ENCODE measurements around the gene LAMC2.

The LAMC2 gene

DNA sequence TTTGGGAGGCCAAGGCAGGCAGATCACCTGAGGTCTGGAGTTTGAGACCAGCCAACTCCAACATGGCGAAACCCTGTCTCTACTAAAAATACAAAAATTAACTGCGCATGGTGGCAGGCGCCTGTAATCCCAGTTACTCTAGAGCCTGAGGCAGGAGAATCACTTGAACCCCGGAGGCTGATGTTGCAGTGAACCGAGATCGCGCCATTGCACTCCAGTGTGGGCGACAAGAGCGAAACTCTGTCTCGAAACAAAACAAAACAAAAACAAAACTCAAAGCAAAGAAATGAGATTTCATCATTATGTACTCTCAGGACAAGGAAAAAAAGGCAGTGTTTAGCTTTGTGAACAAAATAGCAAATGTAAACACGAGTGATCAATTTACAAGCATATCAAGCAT lies 61.0 kb downstream of the LAMC2 start:
- TF ChIP-seq EGR1 (IDR thresholded peaks at IDR 0.05) (no peak), NFIC (IDR thresholded peaks at IDR 0.05) (no peak), TEAD4 (IDR thresholded peaks at IDR 0.05) (no peak), EP300 (IDR thresholded peaks at IDR 0.05; ENCODE audit: borderline replicate concordance) (no peak), YY1 (IDR thresholded peaks at IDR 0.05; ENCODE audit: low read depth) (no peak), CREB1 (IDR thresholded peaks at IDR 0.05; ENCODE audit: low read depth) (no peak), TAF1 (IDR thresholded peaks at IDR 0.05; ENCODE audit: low read depth) (no peak)
- TF ChIP-seq, protein P1, sequence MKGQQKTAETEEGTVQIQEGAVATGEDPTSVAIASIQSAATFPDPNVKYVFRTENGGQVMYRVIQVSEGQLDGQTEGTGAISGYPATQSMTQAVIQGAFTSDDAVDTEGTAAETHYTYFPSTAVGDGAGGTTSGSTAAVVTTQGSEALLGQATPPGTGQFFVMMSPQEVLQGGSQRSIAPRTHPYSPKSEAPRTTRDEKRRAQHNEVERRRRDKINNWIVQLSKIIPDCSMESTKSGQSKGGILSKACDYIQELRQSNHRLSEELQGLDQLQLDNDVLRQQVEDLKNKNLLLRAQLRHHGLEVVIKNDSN (IDR thresholded peaks at IDR 0.05): no peak
- TF ChIP-seq, protein P2, sequence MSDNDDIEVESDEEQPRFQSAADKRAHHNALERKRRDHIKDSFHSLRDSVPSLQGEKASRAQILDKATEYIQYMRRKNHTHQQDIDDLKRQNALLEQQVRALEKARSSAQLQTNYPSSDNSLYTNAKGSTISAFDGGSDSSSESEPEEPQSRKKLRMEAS (IDR thresholded peaks at IDR 0.05): no peak

DNA sequence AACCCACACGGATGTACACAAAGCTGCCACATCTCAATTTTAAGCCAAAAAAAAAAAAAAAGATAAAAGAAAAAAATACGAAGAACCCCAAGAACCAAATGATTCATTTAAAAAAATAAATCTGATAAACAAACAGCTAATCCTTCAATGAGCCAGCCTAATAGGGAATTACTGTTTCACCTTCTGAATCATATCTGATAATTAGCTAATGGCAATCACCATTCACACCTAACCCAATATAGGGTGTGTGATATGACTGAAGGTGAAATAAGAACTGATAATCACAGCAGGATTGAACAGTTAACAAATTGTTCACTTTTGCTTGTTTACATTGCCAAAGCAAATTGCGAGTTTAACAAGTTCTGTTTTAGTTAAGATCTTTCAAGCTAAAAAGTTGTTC lies 61.4 kb downstream of the LAMC2 start:
- TF ChIP-seq YY1 (IDR thresholded peaks at IDR 0.05; ENCODE audit: low read depth) (no peak), EP300 (IDR thresholded peaks at IDR 0.05; ENCODE audit: borderline replicate concordance) (no peak), RAD21 (IDR thresholded peaks at IDR 0.05; ENCODE audit: low read depth) (no peak), EGR1 (IDR thresholded peaks at IDR 0.05) (no peak), CREB1 (IDR thresholded peaks at IDR 0.05; ENCODE audit: low read depth) (no peak), FOXM1 (IDR thresholded peaks at IDR 0.05; ENCODE audit: borderline replicate concordance, low read depth) (no peak), TAF1 (IDR thresholded peaks at IDR 0.05; ENCODE audit: low read depth) (no peak), TCF12 (IDR thresholded peaks at IDR 0.05; ENCODE audit: low read depth) (no peak), NFIC (IDR thresholded peaks at IDR 0.05) (no peak), TEAD4 (IDR thresholded peaks at IDR 0.05) (no peak), ZBTB7A (IDR thresholded peaks at IDR 0.05; ENCODE audit: low read depth) (no peak), CEBPB (IDR thresholded peaks at IDR 0.05) (no peak)
- TF ChIP-seq, protein P3, sequence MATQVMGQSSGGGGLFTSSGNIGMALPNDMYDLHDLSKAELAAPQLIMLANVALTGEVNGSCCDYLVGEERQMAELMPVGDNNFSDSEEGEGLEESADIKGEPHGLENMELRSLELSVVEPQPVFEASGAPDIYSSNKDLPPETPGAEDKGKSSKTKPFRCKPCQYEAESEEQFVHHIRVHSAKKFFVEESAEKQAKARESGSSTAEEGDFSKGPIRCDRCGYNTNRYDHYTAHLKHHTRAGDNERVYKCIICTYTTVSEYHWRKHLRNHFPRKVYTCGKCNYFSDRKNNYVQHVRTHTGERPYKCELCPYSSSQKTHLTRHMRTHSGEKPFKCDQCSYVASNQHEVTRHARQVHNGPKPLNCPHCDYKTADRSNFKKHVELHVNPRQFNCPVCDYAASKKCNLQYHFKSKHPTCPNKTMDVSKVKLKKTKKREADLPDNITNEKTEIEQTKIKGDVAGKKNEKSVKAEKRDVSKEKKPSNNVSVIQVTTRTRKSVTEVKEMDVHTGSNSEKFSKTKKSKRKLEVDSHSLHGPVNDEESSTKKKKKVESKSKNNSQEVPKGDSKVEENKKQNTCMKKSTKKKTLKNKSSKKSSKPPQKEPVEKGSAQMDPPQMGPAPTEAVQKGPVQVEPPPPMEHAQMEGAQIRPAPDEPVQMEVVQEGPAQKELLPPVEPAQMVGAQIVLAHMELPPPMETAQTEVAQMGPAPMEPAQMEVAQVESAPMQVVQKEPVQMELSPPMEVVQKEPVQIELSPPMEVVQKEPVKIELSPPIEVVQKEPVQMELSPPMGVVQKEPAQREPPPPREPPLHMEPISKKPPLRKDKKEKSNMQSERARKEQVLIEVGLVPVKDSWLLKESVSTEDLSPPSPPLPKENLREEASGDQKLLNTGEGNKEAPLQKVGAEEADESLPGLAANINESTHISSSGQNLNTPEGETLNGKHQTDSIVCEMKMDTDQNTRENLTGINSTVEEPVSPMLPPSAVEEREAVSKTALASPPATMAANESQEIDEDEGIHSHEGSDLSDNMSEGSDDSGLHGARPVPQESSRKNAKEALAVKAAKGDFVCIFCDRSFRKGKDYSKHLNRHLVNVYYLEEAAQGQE (IDR thresholded peaks at IDR 0.05; ENCODE audit: low read depth): no peak
- TF ChIP-seq, protein P1 (IDR thresholded peaks at IDR 0.05): no peak
- TF ChIP-seq, protein P2 (IDR thresholded peaks at IDR 0.05): no peak

DNA sequence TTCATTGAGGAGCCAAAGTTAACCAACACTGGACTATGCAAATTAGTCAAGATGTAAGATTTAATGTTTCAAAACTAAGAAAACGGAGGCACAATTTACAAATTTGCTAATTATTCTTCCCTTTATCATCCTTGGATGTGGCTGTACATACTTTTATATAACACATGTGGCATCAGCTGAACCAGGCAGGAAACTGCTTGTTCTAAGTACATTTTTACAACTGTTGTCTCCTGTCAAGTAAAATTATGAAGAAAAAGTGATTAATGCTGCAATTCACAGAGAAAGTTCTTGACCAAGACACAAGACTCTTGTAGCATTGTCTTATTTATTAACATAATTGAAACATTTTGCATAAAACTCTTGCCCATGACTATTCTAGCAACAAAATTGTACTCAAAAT lies 61.9 kb downstream of the LAMC2 start:
- TF ChIP-seq, protein P2 (IDR thresholded peaks at IDR 0.05): no peak
- TF ChIP-seq TEAD4 (IDR thresholded peaks at IDR 0.05) (no peak), EGR1 (IDR thresholded peaks at IDR 0.05) (no peak), YY1 (IDR thresholded peaks at IDR 0.05; ENCODE audit: low read depth) (no peak), FOXM1 (IDR thresholded peaks at IDR 0.05; ENCODE audit: borderline replicate concordance, low read depth) (no peak), EP300 (IDR thresholded peaks at IDR 0.05; ENCODE audit: borderline replicate concordance) (no peak), CREB1 (IDR thresholded peaks at IDR 0.05; ENCODE audit: low read depth) (no peak), TCF12 (IDR thresholded peaks at IDR 0.05; ENCODE audit: low read depth) (no peak), ZBTB7A (IDR thresholded peaks at IDR 0.05; ENCODE audit: low read depth) (no peak), CEBPB (IDR thresholded peaks at IDR 0.05) (no peak), RAD21 (IDR thresholded peaks at IDR 0.05; ENCODE audit: low read depth) (no peak), TAF1 (IDR thresholded peaks at IDR 0.05; ENCODE audit: low read depth) (no peak), NFIC (IDR thresholded peaks at IDR 0.05) (no peak)
- TF ChIP-seq, protein P1 (IDR thresholded peaks at IDR 0.05): no peak
- TF ChIP-seq, protein P3 (IDR thresholded peaks at IDR 0.05; ENCODE audit: low read depth): no peak

DNA sequence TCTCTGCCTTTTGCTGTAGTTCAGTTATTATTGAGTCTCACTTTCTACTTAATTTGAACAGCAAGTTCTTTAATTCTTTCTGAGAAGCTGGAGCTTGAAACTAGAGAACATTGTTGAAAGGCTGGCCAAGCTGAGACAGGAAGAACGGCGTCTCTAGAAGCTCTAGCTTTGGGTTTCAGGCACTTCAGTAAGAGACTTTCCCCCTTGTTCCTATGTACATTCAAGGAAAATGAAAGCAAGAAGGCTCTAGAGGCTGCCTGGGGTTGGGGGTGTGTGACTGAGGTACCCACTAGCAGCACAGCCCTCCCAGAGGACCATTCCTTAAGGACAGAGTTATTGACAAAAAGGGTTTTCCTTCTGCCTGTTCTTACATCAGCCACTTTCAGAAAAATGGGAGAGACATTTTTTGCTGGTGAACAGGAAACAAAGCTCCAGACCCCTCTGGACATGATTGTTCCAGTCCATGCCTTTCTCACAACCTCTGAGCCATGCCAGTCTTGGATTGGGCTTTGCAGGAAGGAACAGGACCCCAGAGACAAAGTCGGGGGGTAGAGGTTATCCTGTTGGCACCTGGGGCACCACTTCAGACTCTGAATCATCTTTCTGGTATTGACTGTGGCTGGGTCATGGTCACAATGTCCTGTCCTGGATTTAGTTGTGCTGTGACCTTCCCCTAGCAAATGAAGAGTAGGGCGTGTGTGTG lies 63.1 kb downstream of the LAMC2 start:
- TF ChIP-seq CEBPB (IDR thresholded peaks at IDR 0.05) (no peak), RAD21 (IDR thresholded peaks at IDR 0.05; ENCODE audit: low read depth) (no peak), ZBTB7A (IDR thresholded peaks at IDR 0.05; ENCODE audit: low read depth) (no peak), NFIC (IDR thresholded peaks at IDR 0.05) (no peak), CREB1 (IDR thresholded peaks at IDR 0.05; ENCODE audit: low read depth) (no peak), TAF1 (IDR thresholded peaks at IDR 0.05; ENCODE audit: low read depth) (no peak), TEAD4 (IDR thresholded peaks at IDR 0.05) (no peak), YY1 (IDR thresholded peaks at IDR 0.05; ENCODE audit: low read depth) (no peak), EGR1 (IDR thresholded peaks at IDR 0.05) (no peak), EP300 (IDR thresholded peaks at IDR 0.05; ENCODE audit: borderline replicate concordance) (no peak), TCF12 (IDR thresholded peaks at IDR 0.05; ENCODE audit: low read depth) (no peak), FOXM1 (IDR thresholded peaks at IDR 0.05; ENCODE audit: borderline replicate concordance, low read depth) (no peak)
- TF ChIP-seq, protein P3 (IDR thresholded peaks at IDR 0.05; ENCODE audit: low read depth): no peak
- TF ChIP-seq, protein P2 (IDR thresholded peaks at IDR 0.05): no peak
- TF ChIP-seq, protein P1 (IDR thresholded peaks at IDR 0.05): no peak
